K562 (cell line): ENCODE measurements around the gene CDC14B. TPM values are rescaled to one million over a fixed set of nuclear protein-coding genes. Genes with fewer than 3 reads are reported as not detected.

Experiments
- ATAC-seq: fragments of 200-7000 bp; cut with Tn5 transposase; 3 replicates; pipeline ENCODE4 v1.9.1; 2020; ENCODE audit warnings: moderate library complexity
- BruUV-seq: library from RNA; stranded (reverse); fragments of 400-500 nt; replicated peaks from 2 replicates; lab custom pipeline; 2021; lab: Mats Ljungman, UMichigan
- CTCF ChIA-PET: fragments of 300-600 bp; formaldehyde crosslinking; extraction: SDS; loops from one replicate; lab custom pipeline; 2021; ENCODE audit warnings: low intra/inter-chr PET ratio; lab: Yijun Ruan, JAX
- POLR2A ChIA-PET: fragments of 300-600, 350-650 bp; sonication (Branson Sonifier 250); formaldehyde crosslinking; extraction: SDS; loops from one replicate; lab custom pipeline; 2021; ENCODE audit warnings: antibody characterized with exemption, inconsistent platforms; lab: Yijun Ruan, JAX
- DNase-seq, 4 experiments: peaks; one replicate each; pipeline versions ENCODE4 v3.0.0 to v3.0.0-alpha.2; 2011 to 2018; ENCODE audit warnings: low spot score in 3 of 4, mixed read lengths in 3 of 4; ENCODE audit errors: extremely low read depth in 1 of 4
- FAIRE-seq: peaks from 2 replicates; lab custom pipeline; 2011; peaks lifted over from hg19 to GRCh38; lab: Jason Lieb, UNC
- H2AFZ ChIP-seq: 2 replicates; pipeline ENCODE4 v1.6.0; 2011; ENCODE audit warnings: low read depth, low read length, control low read depth, inconsistent platforms
- H3K27ac ChIP-seq: fragments of 200-600 bp; 3 replicates; pipeline ENCODE4 v1.8.0; 2011; ENCODE audit warnings: low read depth, mild to moderate bottlenecking, control low read depth, inconsistent platforms, low read length, moderate library complexity, mixed read lengths; ENCODE audit errors: extremely low read depth
- H3K27me3 ChIP-seq, 2 experiments: fragments of 300-600 bp in 1 of 2; 2 replicates in 1 of 2; 3 replicates in 1 of 2; pipeline versions ENCODE4 v1.6.0 to v1.8.0; 2011; ENCODE audit warnings: inconsistent platforms in 2 of 2, low read length in 2 of 2, mild to moderate bottlenecking in 1 of 2, mixed read lengths in 1 of 2, moderate library complexity in 1 of 2; ENCODE audit not compliant: control insufficient read depth in 2 of 2, insufficient read depth in 2 of 2
- H3K36me3 ChIP-seq: fragments of 300-600 bp; 3 replicates; pipeline ENCODE4 v1.8.0; 2011; ENCODE audit warnings: mild to moderate bottlenecking, low read length, inconsistent platforms; ENCODE audit not compliant: control insufficient read depth, insufficient read depth
- H3K4me1 ChIP-seq, 2 experiments: fragments of 200-600 bp in 1 of 2; replicated peaks in 1 of 2; 2 replicates in 1 of 2; 3 replicates in 1 of 2; pipeline versions ENCODE4 v1.5.1 to v1.8.0; 2011; ENCODE audit warnings: inconsistent platforms in 2 of 2, low read length in 2 of 2, mild to moderate bottlenecking in 1 of 2, mixed read lengths in 1 of 2, moderate library complexity in 1 of 2; ENCODE audit not compliant: control insufficient read depth in 2 of 2, insufficient read depth in 2 of 2
- H3K4me2 ChIP-seq: 2 replicates; pipeline ENCODE4 v1.6.1; 2011; ENCODE audit warnings: low read length, control low read depth, inconsistent platforms, mixed read lengths; ENCODE audit not compliant: insufficient read depth
- H3K4me3 ChIP-seq: fragments of 200-600 bp; sonication (generic), shearing (Covaris generic); 2 replicates; pipeline ENCODE4 v1.5.1; 2016; ENCODE audit warnings: control low read depth, inconsistent platforms
- H3K79me2 ChIP-seq: fragments of 200-600 bp; 3 replicates; pipeline ENCODE4 v1.8.0; 2011; ENCODE audit warnings: low read length, inconsistent platforms; ENCODE audit not compliant: control insufficient read depth, insufficient read depth
- H3K9ac ChIP-seq, 2 experiments: 2 replicates each; pipeline versions ENCODE4 v1.6.0 to v1.6.1; 2011; ENCODE audit warnings: low read depth in 2 of 2, low read length in 2 of 2, control low read depth in 1 of 2, inconsistent platforms in 1 of 2, mild to moderate bottlenecking in 1 of 2, mixed read lengths in 1 of 2; ENCODE audit not compliant: insufficient read depth in 1 of 2
- H3K9me1 ChIP-seq: one replicate; pipeline ENCODE4 v1.6.0; 2011; ENCODE audit warnings: inconsistent platforms, mild to moderate bottlenecking, low read length, moderate library complexity; ENCODE audit not compliant: control insufficient read depth, insufficient read depth
- H3K9me3 ChIP-seq: replicated peaks from 2 replicates; pipeline ENCODE4 v1.5.1; 2011; ENCODE audit warnings: low read depth, low read length, inconsistent platforms; ENCODE audit not compliant: control insufficient read depth, insufficient read depth
- H4K20me1 ChIP-seq: replicated peaks from 2 replicates; pipeline ENCODE4 v1.6.1; 2011; ENCODE audit warnings: low read length, inconsistent platforms, mixed read lengths; ENCODE audit not compliant: control insufficient read depth, insufficient read depth
- ARID1B ChIP-seq: fragments of 450-650 bp; IDR thresholded peaks from 2 replicates; pipeline ENCODE4 v1.6.1; 2016; ENCODE audit warnings: antibody characterized with exemption, mild to moderate bottlenecking, inconsistent platforms
- CREB1 ChIP-seq, 2 experiments: sonication (generic) in 1 of 2; formaldehyde crosslinking in 1 of 2; IDR thresholded peaks; 2 replicates each; pipeline versions ENCODE4 v1.6.1 to v1.8.0; 2012 to 2022; ENCODE audit warnings: inconsistent platforms in 1 of 2, mild to moderate bottlenecking in 1 of 2, missing genetic modification reagents in 1 of 2, moderate library complexity in 1 of 2
- CREBBP ChIP-seq: IDR thresholded peaks from one replicate; pipeline ENCODE4 v1.6.1; 2012; ENCODE audit warnings: low read depth, mild to moderate bottlenecking, control low read depth, inconsistent platforms, low read length
- EGR1 ChIP-seq: fragments of 450-650 bp; conservative IDR thresholded peaks from 2 replicates; pipeline ENCODE4 v1.6.1; 2017; ENCODE audit warnings: mild to moderate bottlenecking
- ETV6 ChIP-seq, 3 experiments: fragments of 150-350 bp in 1 of 3; sonication (generic) in 1 of 3; formaldehyde crosslinking in 1 of 3; IDR thresholded peaks; 2 replicates each; pipeline versions ENCODE4 v1.6.1 to v1.8.0; 2014 to 2022; ENCODE audit warnings: borderline replicate concordance in 2 of 3, low read depth in 2 of 3, antibody characterized with exemption in 1 of 3, low read length in 1 of 3, mild to moderate bottlenecking in 1 of 3, missing genetic modification reagents in 1 of 3
- HINFP ChIP-seq: fragments of 450-650 bp; conservative IDR thresholded peaks from 2 replicates; pipeline ENCODE4 v1.6.1; 2016; ENCODE audit warnings: missing genetic modification characterization, low read depth, mild to moderate bottlenecking, control low read depth, missing compliant biosample characterization
- HOXB6 ChIP-seq: fragments of 250-450 bp; sonication (Bioruptor Pico); IDR thresholded peaks from 2 replicates; pipeline ENCODE4 v1.5.1; 2022; ENCODE audit warnings: mild to moderate bottlenecking, borderline replicate concordance
- MBD2 ChIP-seq: sonication (generic); IDR thresholded peaks from 2 replicates; pipeline ENCODE4 v1.6.1; 2016; ENCODE audit warnings: low read depth, borderline replicate concordance
- PCBP2 ChIP-seq: fragments of 200-400 bp; formaldehyde crosslinking; IDR thresholded peaks from 2 replicates; pipeline ENCODE4 v1.6.1; 2018; ENCODE audit warnings: low read length, low read depth, mild to moderate bottlenecking, moderate library complexity; ENCODE audit not compliant: poor library complexity, severe bottlenecking
- SETDB1 ChIP-seq: IDR thresholded peaks from one replicate; pipeline ENCODE4 v1.6.1; 2012; ENCODE audit warnings: low read length, control low read depth, inconsistent platforms
- TFE3 ChIP-seq: fragments of 450-650 bp; formaldehyde crosslinking; IDR thresholded peaks from 2 replicates; pipeline ENCODE4 v1.4.0; 2020; ENCODE audit warnings: mild to moderate bottlenecking, mixed read lengths
- ZNF134 ChIP-seq: fragments of 250-450 bp; sonication (Bioruptor Pico); conservative IDR thresholded peaks from 2 replicates; pipeline ENCODE4 v1.4.0; 2020
- ZNF354B ChIP-seq: fragments of 250-450 bp; sonication (Bioruptor Pico); IDR thresholded peaks from 2 replicates; pipeline ENCODE4 v1.4.0; 2020
- ZNF589 ChIP-seq: fragments of 200-800 bp; sonication (Bioruptor generic); IDR thresholded peaks from 2 replicates; pipeline ENCODE4 v1.6.1; 2016; ENCODE audit warnings: low read depth, missing genetic modification characterization, missing compliant biosample characterization
- ZNF639 ChIP-seq, 2 experiments: fragments of 200-800 bp in 1 of 2; sonication (Bioruptor generic) in 1 of 2; sonication (generic) in 1 of 2; formaldehyde crosslinking in 1 of 2; IDR thresholded peaks in 1 of 2; conservative IDR thresholded peaks in 1 of 2; 2 replicates each; pipeline versions ENCODE4 v1.5.0 to v1.6.1; 2016 to 2020; ENCODE audit warnings: missing compliant biosample characterization in 1 of 2, missing genetic modification characterization in 1 of 2, missing genetic modification reagents in 1 of 2
- ZNF655 ChIP-seq: fragments of 250-450 bp; sonication (Bioruptor Pico); IDR thresholded peaks from 2 replicates; pipeline ENCODE4 v1.5.0; 2021
- ZNF668 ChIP-seq: fragments of 250-450 bp; sonication (Bioruptor Pico); IDR thresholded peaks from 2 replicates; pipeline ENCODE4 v1.8.0; 2022; ENCODE audit warnings: mild to moderate bottlenecking, inconsistent platforms
- in situ Hi-C: fragments of 300-500 bp; cut with MboI; formaldehyde crosslinking; loops from 4 replicates; pipeline ENCODE4 v1.15.0; 2018; ENCODE audit warnings: inconsistent platforms, mixed read lengths
- intact Hi-C: fragments of 100-400 bp; cut with micrococcal nuclease; formaldehyde crosslinking; loops from 2 replicates; pipeline ENCODE4 v1.14.2; 2022
- polyA plus RNA-seq, 8 experiments: library from polyadenylated mRNA; depleted of rRNA in 4 of 8; stranded (reverse) in 5 of 8; unstranded in 3 of 8; fragments of >200 nt; fragmentation: Nextera tagmentation in 2 of 8; fragmentation: Illumina TruSeq in 1 of 8; extraction: Ambion mirVana in 2 of 8; extraction: Trizol in 1 of 8; gene quantifications; 2 replicates each; pipeline versions ENCODE4 v1.2.1 to v1.2.3, GENCODE V29; 2011 to 2014; ENCODE audit warnings: inconsistent platforms in 1 of 8, missing spikeins in 1 of 8
- total RNA-seq, 7 experiments: library from RNA; depleted of rRNA in 6 of 7; stranded (reverse); fragments of >200 nt in 6 of 7; fragmentation: Illumina TruSeq in 2 of 7; extraction: Trizol in 2 of 7; gene quantifications; 2 replicates each; pipeline versions ENCODE4 v1.2.1 to v1.2.3, GENCODE V29; 2011 to 2021; ENCODE audit warnings: low replicate concordance in 1 of 7

Gene CDC14B
- total and polyA plus RNA-seq, 9 of the 15 experiments (the other 6 are each of a cell fraction or from before 2014, with no cell fraction given): 1.4 to 6.0 (median 3.8) TPM

- Histone ChIP-seq H3K79me2 (no peaks in the 10 kb centered on the region), H3K36me3 (no peaks in the 10 kb centered on the region), H3K9me1 (no peaks in the 10 kb centered on the region), H2AFZ (no peak overlapping the region), H3K9me3 (no peaks in the 10 kb centered on the region), H4K20me1 (no peaks in the 10 kb centered on the region; the same call in 1 of the 2 replicates), H3K27ac (no peak overlapping the region), H3K27me3 (peaks cover 0 to 5% of the 10 kb centered on the region in 2 experiments; a peak in 2 of 5 replicates), H3K4me2 (no peak overlapping the region), H3K4me1 (peaks cover 0 to 8% of the 10 kb centered on the region in 2 experiments; a peak in 1 of 5 replicates), H3K4me3 (no peak overlapping the region), H3K9ac (no peak overlapping the region)
- ChIA-PET POLR2A (no interaction called here), CTCF (no interaction called here)
- in situ Hi-C loops: no loop called here
- intact Hi-C loops: no loop called here
- no peak for FAIRE-seq
- DNase-seq: no peak
- BruUV-seq: no TSS peak
- no peak for ATAC-seq
- TF ChIP-seq ZNF589 (CRISPR knock-in tag) (no peak), ZNF134 (CRISPR knock-in tag) (no peak), ZNF655 (no peak), ZNF639 (CRISPR knock-in tag; conservative IDR thresholded peaks at IDR 0.05 in 1 of 2, IDR thresholded peaks at IDR 0.05 in 1 of 2) (no peak), HOXB6 (CRISPR knock-in tag) (no peak), ZNF668 (CRISPR knock-in tag) (no peak), PCBP2 (no peak), SETDB1 (no peak), ARID1B (no peak), ZNF354B (CRISPR knock-in tag) (no peak), HINFP (no peak), TFE3 (CRISPR knock-in tag) (no peak), CREBBP (no peak), ETV6 (IDR thresholded peaks at IDR 0.05; ENCODE audit: borderline replicate concordance in 1 of 2, low read depth in 2 of 2, low read length in 1 of 2) (no peak), ETV6 (CRISPR knock-in tag; IDR thresholded peaks at IDR 0.05; ENCODE audit: borderline replicate concordance) (no peak), CREB1 (IDR thresholded peaks at IDR 0.05) (no peak), CREB1 (CRISPR knock-in tag; IDR thresholded peaks at IDR 0.05) (no peak), EGR1 (no peak), MBD2 (no peak)
Measured at GRCh38 chr9:96585426-96585825, 34.2 kb downstream of the CDC14B start.
